GM21723 (cell line): Measurements from ENCODE around the gene PDZRN3.
"Not testable (repeated sequence)": the region's sequence is repeated elsewhere in the genome, so short reads cannot be mapped to it uniquely, and the experiment has no call there.

Experiments
- ATAC-seq: cut with Tn5 transposase; IDR thresholded peaks from one replicate; pipeline ENCODE4 v1.9.1; 2021; ENCODE audit warnings: mild to moderate bottlenecking, moderate library complexity; ENCODE audit not compliant: unreplicated experiment

Gene PDZRN3

GRCh38 chr3:73592154-73593144, 32.3 kb downstream of the PDZRN3 start:
- no peak for ATAC-seq

- no peak for ATAC-seq
Measured at GRCh38 chr3:73591286-73591800, 33.4 kb downstream of the PDZRN3 start.

DNA sequence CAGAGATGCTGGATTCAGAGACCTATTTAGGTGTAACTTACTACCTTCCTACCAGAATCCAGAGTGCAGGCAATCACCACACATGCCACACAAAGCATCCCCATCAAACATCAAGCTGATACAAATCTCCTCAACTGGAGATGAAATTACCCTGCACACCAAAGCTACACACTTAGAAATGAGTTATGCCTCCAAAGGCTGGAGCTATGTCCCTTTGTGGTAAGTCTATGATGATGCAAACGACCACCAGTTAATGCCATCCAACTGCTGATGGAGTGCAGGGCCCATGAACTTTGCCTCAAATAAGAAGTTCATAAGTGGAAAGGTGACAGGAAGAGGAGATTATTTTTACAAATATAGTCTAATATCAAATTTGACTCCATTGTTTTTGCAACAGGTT, 38.1 kb downstream of the PDZRN3 start:
- ATAC-seq, result no peak

- ATAC-seq, result no peak
Measured at GRCh38 chr3:73586190-73586589, 38.6 kb downstream of the PDZRN3 start.

GRCh38 chr3:73584873-73585272, 39.9 kb downstream of the PDZRN3 start:
- ATAC-seq, result no peak

DNA sequence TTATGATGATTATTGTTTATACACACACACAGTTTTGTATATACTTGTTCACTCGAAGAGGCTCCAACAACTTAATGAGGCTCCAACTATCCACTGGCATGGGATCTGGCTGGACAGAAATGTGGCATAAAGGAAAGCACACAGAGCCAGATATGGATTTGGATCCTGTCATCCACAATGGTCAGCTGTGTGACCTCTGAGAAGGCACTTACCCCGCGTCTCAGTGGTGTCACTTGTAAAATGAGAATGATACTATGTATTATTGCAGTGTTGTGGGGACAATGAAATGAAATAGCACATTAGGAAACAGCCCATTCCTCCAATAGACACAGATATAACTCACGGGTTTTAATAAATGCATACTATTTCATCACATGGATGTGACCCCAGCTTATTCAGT, 42.2 kb downstream of the PDZRN3 start:
- no peak for ATAC-seq

GRCh38 chr3:73581134-73581846, 43.5 kb downstream of the PDZRN3 start:
- ATAC-seq, result no peak

DNA sequence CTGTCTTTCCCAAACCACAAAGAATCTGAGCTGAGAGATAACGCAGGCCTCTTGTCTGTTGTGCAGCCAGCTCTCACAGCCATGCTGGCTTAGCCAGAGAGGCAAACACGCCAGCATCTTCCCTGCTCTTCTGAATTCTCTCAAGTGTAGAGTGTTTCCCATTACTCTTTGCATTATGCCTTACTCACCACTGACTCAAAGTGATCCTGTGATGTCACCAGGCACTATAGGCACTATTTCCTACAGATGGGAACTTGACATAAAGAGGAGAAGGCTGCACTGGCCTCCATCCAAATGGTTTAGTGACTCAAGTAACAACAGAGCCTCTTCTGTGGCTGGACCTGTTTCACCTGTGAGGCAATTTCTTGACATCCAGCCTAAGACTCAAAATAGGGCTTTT, 44.4 kb downstream of the PDZRN3 start:
- no peak for ATAC-seq

GRCh38 chr3:73577704-73578103, 47.0 kb downstream of the PDZRN3 start:
- ATAC-seq, result no peak

GRCh38 chr3:73576999-73577461, 47.7 kb downstream of the PDZRN3 start:
- ATAC-seq, result no peak

DNA sequence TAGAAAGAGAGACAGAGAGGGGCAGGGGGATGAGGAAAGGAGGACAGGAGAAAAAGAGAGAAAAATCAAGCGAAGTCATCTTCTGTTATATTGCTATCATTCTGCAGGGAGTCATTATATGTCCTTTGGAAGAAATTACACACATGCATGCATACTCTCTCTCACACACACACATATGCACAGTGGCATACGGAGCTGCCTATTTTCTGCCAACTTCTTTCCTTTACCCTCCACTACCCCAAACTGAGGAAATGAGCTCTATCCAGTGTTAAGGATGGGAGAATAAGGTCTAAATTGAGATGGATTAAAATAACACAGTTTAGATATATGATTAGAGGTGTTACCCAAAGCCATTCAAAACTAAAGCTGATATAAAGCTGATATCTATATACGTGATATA, 48.8 kb downstream of the PDZRN3 start:
- no peak for ATAC-seq

DNA sequence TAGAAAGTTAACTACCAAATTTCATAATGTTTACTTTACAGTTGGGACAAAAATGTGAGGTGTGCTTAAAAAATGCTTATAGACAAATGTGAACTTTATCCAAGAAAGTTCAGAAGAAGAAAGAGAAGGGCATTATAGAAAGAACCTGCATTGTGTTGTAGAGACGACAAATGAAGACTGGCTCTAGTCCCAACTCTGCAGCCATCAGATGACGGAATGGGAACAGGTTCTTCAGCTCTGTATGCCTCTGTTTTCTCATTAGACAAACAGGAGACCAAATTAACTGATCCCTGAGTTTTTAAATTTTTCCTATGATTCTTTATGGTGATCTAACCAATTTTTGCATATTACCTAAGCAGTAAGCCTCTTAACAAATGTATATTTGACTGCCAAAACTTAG, 49.2 kb downstream of the PDZRN3 start:
- no peak for ATAC-seq

DNA sequence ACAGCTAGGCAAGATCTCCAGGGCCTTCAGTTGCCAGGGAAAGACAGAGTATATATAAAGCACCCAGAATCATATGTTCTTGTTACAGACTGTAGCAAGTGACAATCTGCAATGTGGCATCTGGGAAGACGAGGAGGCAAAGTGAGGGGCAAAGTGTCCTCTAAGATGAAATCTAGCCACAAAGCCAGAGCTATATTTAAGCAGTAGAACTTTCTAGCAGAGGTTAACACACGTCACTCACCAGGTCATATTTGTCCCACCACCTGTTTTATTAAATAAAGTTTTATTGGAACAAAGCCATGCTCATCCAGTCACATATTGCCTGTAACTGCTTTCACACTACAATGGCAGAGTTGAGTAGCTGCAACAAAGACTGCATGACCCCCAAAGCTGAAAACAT, 51.5 kb downstream of the PDZRN3 start:
- ATAC-seq, result no peak

- no peak for ATAC-seq
Measured at GRCh38 chr3:73572368-73572767, 52.4 kb downstream of the PDZRN3 start.

DNA sequence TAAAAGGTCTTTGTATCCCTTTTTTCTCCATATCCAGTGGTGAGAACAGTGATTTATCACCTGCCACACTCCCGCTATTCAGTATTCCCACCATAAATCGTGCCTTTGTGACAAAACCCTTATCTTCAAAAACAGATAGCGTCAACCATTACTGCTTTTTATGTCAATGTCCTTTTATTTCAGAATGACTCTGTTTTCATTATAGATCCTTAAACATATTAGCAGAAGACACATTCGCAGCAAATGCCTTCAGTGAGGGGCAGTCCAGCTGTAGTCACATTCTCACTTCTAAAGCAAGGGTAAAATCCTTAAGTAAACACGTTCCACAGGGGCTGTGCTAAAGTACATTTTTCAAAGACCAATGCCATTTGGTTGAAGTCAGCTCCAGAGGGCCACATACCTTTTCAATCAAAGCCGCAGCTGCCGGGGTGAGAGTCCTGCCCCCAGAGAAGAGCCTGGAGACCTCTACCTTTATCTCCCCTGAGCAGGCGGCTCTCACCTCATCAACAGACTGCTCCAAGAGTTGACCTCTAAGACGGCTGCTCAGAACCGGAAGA, 53.4 kb downstream of the PDZRN3 start:
- ATAC-seq, result no peak

DNA sequence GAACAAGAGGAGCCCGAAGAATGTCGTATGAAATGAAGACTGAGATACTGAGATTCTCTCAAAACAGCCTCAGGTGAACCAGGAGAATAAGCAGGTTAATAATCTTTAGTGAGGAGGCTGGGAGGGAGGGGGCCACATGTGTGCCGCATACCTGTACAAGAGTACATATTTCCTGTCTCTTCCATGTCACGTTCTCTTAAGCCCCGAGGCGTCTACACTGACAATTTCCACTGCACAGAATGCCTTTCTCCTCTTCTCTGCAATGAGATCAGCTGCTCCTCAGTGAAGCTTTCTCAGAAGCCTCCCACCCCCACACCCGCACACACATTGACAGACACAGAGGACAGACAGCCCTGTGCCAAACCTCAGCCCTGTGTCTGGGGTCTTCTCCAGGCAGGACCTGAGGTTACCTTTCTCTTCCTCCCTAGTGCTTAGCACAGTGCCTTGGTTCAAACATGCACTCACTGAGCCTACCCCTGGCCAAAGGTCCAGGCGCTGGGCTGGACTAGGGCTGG, 55.4 kb downstream of the PDZRN3 start:
- no peak for ATAC-seq

GRCh38 chr3:73568371-73568862, 56.3 kb downstream of the PDZRN3 start:
- ATAC-seq, result no peak

- ATAC-seq, result not testable (repeated sequence)
Measured at GRCh38 chr3:73565374-73565773, 59.4 kb downstream of the PDZRN3 start.

DNA sequence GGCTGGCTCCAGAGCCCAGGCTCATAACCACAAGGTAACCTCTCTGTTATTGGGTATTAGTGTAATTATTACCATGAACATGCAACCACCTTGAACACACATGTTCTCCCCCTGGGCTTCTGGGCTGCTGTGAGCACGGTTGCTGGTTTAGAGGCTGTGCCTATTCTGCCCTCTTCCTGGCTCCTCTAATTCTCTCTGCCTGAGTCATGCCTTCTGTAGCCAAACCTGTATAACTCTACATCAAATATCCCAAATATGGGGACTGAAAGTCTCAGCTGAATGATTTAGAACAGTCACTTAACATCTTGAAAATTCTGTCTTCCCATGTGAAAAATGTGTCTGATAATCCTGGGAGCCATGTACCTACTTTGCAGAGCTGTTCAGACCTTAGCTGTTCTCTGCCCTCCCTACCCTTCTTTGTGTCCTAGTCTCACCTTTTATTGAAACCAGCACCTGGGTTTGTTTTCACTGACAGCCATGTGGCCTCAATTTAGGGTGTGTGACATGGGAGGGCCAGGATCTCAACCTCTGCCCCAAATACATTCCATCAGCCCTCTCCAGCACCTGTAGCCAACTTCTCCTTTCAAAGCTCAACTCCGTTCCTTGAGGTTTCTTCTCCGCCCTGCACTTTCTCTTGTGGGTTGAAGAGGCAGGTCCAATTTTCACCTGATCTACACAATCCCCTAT, 60.7 kb downstream of the PDZRN3 start:
- no peak for ATAC-seq

DNA sequence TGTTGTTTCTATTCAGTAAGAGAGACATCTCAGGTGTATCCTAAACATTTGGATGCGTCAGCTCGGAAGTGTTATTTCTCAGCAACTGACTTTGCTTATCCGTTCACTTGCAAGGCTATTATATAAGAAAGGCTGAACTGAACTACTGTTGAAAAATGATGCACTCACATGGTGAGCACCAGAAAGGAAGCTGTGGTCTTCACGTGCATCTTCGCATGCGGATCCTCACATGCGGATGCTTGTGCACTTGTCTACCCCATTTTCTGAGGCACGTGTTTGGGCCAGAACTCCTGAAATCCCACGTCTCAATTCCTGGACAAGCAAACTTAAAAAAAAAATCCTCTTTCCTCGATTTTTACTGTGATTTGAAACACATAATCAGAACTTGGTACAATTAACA, 63.2 kb downstream of the PDZRN3 start:
- no peak for ATAC-seq
